Caco-2 (cell line): ENCODE results near the gene SPACA9. TPM values are rescaled to one million over a fixed set of nuclear protein-coding genes. Genes with fewer than 3 reads are reported as not detected.

Source experiments
- BruUV-seq: library from RNA; stranded (reverse); fragments of 400-500 nt; replicated peaks from 2 replicates; lab custom pipeline; 2021; lab: Mats Ljungman, UMichigan
- CTCF ChIA-PET: fragments of 300-600 bp; sonication (Branson Sonifier 250); formaldehyde crosslinking; loops from one replicate; lab custom pipeline; 2022; ENCODE audit warnings: antibody characterized with exemption; lab: Charles Lee
- POLR2A ChIA-PET: fragments of 300-600 bp; sonication (Branson Sonifier 250); formaldehyde crosslinking; loops from one replicate; lab custom pipeline; 2022; ENCODE audit warnings: antibody characterized with exemption; lab: Charles Lee
- DNase-seq, 2 experiments: peaks; one replicate each; pipeline versions ENCODE4 v3.0.0 to v3.0.0-alpha.2; 2020 to 2022
- H3K27me3 ChIP-seq: replicated peaks from 2 replicates; pipeline ENCODE4 v1.6.0; 2011; ENCODE audit warnings: low read length; ENCODE audit not compliant: control insufficient read depth, insufficient read depth
- H3K36me3 ChIP-seq: 2 replicates; pipeline ENCODE4 v1.5.1; 2011; ENCODE audit warnings: low read length; ENCODE audit not compliant: control insufficient read depth, insufficient read depth
- H3K4me1 ChIP-seq: fragments of 250-450 bp; sonication (Bioruptor Pico); 2 replicates; pipeline ENCODE4 v1.5.1; 2020; ENCODE audit warnings: mild to moderate bottlenecking
- H3K4me3 ChIP-seq: 2 replicates; pipeline ENCODE4 v1.5.1; 2011; ENCODE audit warnings: low read depth, mild to moderate bottlenecking, control low read depth, low read length
- H3K9me3 ChIP-seq: fragments of 250-450 bp; sonication (Bioruptor Pico); 2 replicates; pipeline ENCODE4 v1.5.1; 2020; ENCODE audit warnings: mild to moderate bottlenecking, moderate library complexity
- H3K27ac Mint-ChIP-seq: one replicate; pipeline ENCODE4 v1.8.0; 2022; ENCODE audit warnings: mixed read lengths; ENCODE audit not compliant: unreplicated experiment
- H3K27me3 Mint-ChIP-seq: one replicate; pipeline ENCODE4 v1.8.0; 2022; ENCODE audit warnings: mixed read lengths; ENCODE audit not compliant: insufficient read depth, unreplicated experiment
- H3K36me3 Mint-ChIP-seq: one replicate; pipeline ENCODE4 v1.8.0; 2022; ENCODE audit warnings: mild to moderate bottlenecking, mixed read lengths; ENCODE audit not compliant: insufficient read depth, unreplicated experiment
- H3K4me1 Mint-ChIP-seq: one replicate; pipeline ENCODE4 v1.8.0; 2022; ENCODE audit warnings: low read depth, mixed read lengths; ENCODE audit not compliant: unreplicated experiment
- H3K4me3 Mint-ChIP-seq: one replicate; pipeline ENCODE4 v1.8.0; 2022; ENCODE audit warnings: mild to moderate bottlenecking, moderate library complexity, mixed read lengths; ENCODE audit not compliant: unreplicated experiment
- H3K9me3 Mint-ChIP-seq: one replicate; pipeline ENCODE4 v1.8.0; 2022; ENCODE audit warnings: mixed read lengths; ENCODE audit not compliant: unreplicated experiment
- CTCF ChIP-seq, 2 experiments: fragments of 200-600 bp in 1 of 2; IDR thresholded peaks; 1 replicate in 1 of 2; 2 replicates in 1 of 2; pipeline versions ENCODE4 v1.5.1 to v1.8.0; 2011 to 2022; ENCODE audit warnings: antibody characterized with exemption in 1 of 2, control low read depth in 1 of 2, inconsistent platforms in 1 of 2, low read depth in 1 of 2, low read length in 1 of 2, mild to moderate bottlenecking in 1 of 2, moderate library complexity in 1 of 2; ENCODE audit not compliant: insufficient read depth in 1 of 2, severe bottlenecking in 1 of 2, unreplicated experiment in 1 of 2
- intact Hi-C: fragments of 100-400 bp; cut with micrococcal nuclease; formaldehyde crosslinking; loops from one replicate; pipeline ENCODE4 v1.10.0; 2022; ENCODE audit not compliant: unreplicated experiment
- total RNA-seq: library from RNA; stranded (reverse); gene quantifications from 2 replicates; pipeline ENCODE4 v1.2.3, GENCODE V29; 2022

The SPACA9 gene
- total RNA-seq, 1 experiment from 2014 or later: 0.64 TPM

GRCh38 chr9:132923346-132923902 lies 44.7 kb downstream of the SPACA9 start:
- Mint-ChIP-seq H3K27ac (no peak overlapping the region), H3K36me3 (peaks cover 28% of the 10 kb centered on the region), H3K9me3 (no peaks in the 10 kb centered on the region), H3K4me3 (no peak overlapping the region), H3K4me1 (no peaks in the 10 kb centered on the region), H3K27me3 (no peaks in the 10 kb centered on the region)
- no peak for DNase-seq
- CTCF ChIA-PET: no interaction called here
- TF ChIP-seq CTCF (IDR thresholded peaks at IDR 0.05; ENCODE audit: insufficient read depth in 1 of 2, low read depth in 1 of 2, low read length in 1 of 2, severe bottlenecking in 1 of 2, unreplicated experiment in 1 of 2): no peak
- Histone ChIP-seq H3K9me3 (no peaks in the 10 kb centered on the region), H3K36me3 (no peaks in the 10 kb centered on the region; the same call in 1 of the 2 replicates), H3K4me3 (no peak overlapping the region), H3K4me1 (no peaks in the 10 kb centered on the region), H3K27me3 (no peaks in the 10 kb centered on the region)
- BruUV-seq: no TSS peak
- intact Hi-C loops: no loop called here
- POLR2A ChIA-PET: no interaction called here

- no peak for DNase-seq
- no peaks in the 10 kb centered on the region for H3K27me3 ChIP-seq
- no peaks in the 10 kb centered on the region for H3K4me1 ChIP-seq
- POLR2A ChIA-PET: no interaction called here
- CTCF ChIA-PET: no interaction called here
- no TSS peak for BruUV-seq
- H3K4me1 Mint-ChIP-seq: no peaks in the 10 kb centered on the region
- intact Hi-C loops: no loop called here
- no peaks in the 10 kb centered on the region; the same call in 1 of the 2 replicates for H3K36me3 ChIP-seq
- no peak for TF ChIP-seq CTCF (IDR thresholded peaks at IDR 0.05; ENCODE audit: insufficient read depth in 1 of 2, low read depth in 1 of 2, low read length in 1 of 2, severe bottlenecking in 1 of 2, unreplicated experiment in 1 of 2)
- H3K4me3 Mint-ChIP-seq: no peak overlapping the region
- H3K27ac Mint-ChIP-seq: no peak overlapping the region
- no peaks in the 10 kb centered on the region for H3K9me3 Mint-ChIP-seq
- no peaks in the 10 kb centered on the region for H3K27me3 Mint-ChIP-seq
- H3K4me3 ChIP-seq: no peak overlapping the region
- H3K36me3 Mint-ChIP-seq: peaks cover 14% of the 10 kb centered on the region
- no peaks in the 10 kb centered on the region for H3K9me3 ChIP-seq
Observed at GRCh38 chr9:132927704-132928103, 49.0 kb downstream of the SPACA9 start.

- Histone ChIP-seq H3K27me3 (no peaks in the 10 kb centered on the region), H3K4me3 (no peak overlapping the region), H3K9me3 (no peaks in the 10 kb centered on the region), H3K36me3 (no peaks in the 10 kb centered on the region; the same call in 1 of the 2 replicates), H3K4me1 (no peaks in the 10 kb centered on the region)
- ChIA-PET POLR2A (no interaction called here), CTCF (interaction anchor here (0.6 kb wide), 1 partner anchor 10 kb away, joined by 3 read pairs; no protein-coding TSS in a partner anchor)
- TF ChIP-seq CTCF (IDR thresholded peaks at IDR 0.05; ENCODE audit: insufficient read depth in 1 of 2, low read depth in 1 of 2, low read length in 1 of 2, severe bottlenecking in 1 of 2, unreplicated experiment in 1 of 2): no peak
- Mint-ChIP-seq H3K9me3 (no peaks in the 10 kb centered on the region), H3K4me1 (no peaks in the 10 kb centered on the region), H3K27ac (no peak overlapping the region), H3K36me3 (peaks cover 7% of the 10 kb centered on the region), H3K27me3 (no peaks in the 10 kb centered on the region), H3K4me3 (no peak overlapping the region)
- BruUV-seq: no TSS peak
- intact Hi-C loops: no loop called here
- DNase-seq: no peak
Observed at GRCh38 chr9:132931178-132931735, 52.6 kb downstream of the SPACA9 start.
